Left hindlimb (tissue), 1 donor: ENCODE results near the gene PLEKHH1.

Experiments
- DNase-seq: peaks from one replicate; pipeline ENCODE4 v3.0.0-alpha.2; 2018

The PLEKHH1 gene

DNA sequence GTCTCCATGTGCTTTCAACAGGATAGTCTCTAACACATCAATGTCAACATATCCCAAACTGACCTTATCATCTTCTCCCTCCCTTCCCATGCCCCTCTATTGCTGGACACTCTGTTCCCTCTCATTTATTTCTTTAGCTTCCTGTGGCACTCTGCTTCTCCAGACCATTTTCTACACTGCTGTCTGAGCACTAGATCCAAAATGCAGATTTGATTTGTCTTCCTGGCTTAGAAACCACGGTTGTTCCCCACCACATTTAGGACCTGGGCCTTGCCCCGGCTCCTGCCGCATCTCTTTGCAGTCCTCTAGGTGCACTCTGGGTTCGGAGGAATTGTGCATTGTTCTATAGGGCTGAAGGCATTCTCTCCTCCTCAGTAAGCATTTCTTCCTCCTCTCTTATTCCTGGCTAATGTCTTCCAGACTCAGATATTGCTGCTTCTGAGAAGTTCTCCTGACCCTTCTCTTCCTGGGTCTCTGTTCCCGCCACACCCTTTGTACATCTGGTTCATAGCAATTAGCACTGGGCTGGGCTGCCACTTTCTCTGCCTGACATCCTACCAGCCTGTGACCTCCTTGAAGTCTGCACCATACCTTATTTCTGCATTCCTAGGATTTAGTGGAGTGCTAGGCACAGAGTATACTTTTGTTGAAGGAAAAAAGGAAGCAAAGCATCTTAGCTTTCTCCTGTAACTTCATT, 100.5 kb downstream of the PLEKHH1 start:
- no peak for DNase-seq

GRCh38 chr14:67636361-67636919, 103.3 kb downstream of the PLEKHH1 start:
- no peak for DNase-seq

DNA sequence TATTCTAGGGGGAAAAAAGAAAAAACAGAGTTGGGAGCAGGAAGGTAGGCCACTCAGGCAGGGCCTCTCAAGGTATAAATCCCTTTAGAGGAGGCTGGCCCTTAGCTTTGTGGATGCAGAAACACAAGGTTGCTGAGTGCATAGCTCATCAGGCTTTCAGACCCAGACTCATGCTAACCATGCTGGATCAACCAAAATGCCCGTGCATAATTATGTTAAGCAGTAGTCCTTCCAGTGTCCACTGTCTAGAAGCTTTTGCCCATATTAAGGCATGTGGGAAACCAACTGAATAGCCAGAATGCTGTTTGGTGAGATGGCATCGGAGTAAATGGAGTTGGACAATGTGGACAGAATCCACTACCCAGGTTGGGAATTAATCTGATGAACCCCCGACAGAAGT, 105.6 kb downstream of the PLEKHH1 start:
- no peak for DNase-seq
